TTC549 (cell line): ENCODE data around the gene RNASE8.

Experiments
- FAIRE-seq: peaks from 2 replicates; lab custom pipeline; 2012; peaks lifted over from hg19 to GRCh38; lab: Jason Lieb, UNC

Gene RNASE8

DNA sequence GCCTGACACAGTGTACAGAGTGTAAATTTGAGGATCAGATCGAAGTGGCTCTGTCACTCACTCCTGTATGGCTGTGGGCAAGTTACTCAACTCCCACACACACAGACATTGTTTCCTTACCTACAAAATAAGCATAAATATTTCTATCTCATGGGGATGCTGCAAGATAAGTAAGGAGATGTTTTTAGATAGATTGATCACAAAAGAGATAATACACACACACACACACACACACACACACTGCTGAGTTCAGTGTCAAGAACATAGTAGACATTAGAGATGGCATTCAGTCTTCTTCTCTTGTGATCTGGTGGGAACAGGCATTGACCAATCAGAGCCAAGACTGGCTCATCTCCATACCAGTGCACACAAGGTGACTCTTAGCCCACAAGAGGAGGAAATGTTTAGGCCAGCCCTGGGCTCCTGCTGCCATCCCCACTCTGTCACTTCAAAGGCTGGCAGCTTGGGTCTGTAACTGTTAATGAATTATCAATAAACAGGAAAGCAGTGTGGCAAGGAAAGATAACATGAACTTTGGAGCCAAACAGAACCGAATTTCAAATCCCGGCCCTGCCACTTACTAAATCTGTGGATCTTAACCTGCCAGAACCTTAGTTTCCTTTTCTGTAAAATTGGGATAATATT, 3.4 kb upstream of the RNASE8 start:
- FAIRE-seq: no peak

GRCh38 chr14:21054768-21055145, 2.9 kb upstream of the RNASE8 start:
- no peak for FAIRE-seq

DNA sequence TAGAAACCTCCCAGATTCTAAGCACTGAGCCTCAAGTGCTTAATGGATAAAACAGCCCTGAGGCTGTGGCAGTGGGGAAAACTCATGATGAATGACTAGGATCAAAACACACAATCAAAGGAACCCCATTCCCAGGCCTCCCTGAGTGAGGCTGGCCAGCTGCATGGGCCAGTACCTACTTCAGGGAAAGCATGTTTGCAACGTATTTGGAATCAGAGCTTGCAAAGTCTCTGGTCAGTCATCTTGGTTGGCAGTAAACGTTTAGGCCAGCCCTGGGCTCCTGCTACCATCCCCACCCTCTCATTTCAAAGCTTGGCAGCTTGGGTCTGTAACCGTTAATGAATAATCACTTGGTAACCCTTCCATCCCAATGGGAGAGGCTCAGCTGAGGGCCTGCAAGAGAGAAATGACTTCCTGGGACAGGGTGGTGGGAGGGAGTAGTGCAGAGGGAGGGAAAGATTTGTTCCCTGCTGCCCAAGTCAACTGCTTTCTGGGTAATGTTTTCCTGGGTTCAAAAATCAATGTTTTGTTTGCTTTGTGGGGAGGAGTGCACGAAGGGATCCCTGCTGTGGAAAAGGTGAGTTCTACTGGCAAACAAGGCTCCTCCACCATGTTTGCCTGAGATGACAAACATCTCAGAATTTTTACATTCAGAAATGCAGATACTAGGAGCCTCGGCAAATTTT, 2.0 kb upstream of the RNASE8 start:
- no peak for FAIRE-seq

- FAIRE-seq: no peak
These were observed 980 bp upstream of the RNASE8 start for GRCh38 chr14:21056520-21057163.

DNA sequence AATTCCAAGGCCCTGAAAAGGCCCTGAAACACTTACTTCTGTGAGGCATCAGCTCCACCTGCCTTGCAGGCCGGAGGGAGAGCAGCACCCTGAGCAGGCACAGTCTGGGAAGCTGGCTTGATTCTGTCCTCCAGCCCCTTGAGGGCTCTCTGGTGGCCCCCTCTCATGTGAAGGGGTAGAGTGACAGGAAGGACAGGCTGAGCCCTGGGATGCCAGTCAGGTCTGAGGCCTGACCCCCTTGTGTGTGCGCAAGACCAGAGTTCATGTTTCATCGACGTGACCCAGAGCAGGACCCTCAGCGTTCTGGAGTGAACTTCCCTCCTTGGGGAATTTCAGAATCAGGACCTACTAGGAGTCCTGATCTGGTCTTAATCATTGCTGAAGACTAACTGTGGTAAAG, 1.3 kb downstream of the RNASE8 start:
- no peak for FAIRE-seq

DNA sequence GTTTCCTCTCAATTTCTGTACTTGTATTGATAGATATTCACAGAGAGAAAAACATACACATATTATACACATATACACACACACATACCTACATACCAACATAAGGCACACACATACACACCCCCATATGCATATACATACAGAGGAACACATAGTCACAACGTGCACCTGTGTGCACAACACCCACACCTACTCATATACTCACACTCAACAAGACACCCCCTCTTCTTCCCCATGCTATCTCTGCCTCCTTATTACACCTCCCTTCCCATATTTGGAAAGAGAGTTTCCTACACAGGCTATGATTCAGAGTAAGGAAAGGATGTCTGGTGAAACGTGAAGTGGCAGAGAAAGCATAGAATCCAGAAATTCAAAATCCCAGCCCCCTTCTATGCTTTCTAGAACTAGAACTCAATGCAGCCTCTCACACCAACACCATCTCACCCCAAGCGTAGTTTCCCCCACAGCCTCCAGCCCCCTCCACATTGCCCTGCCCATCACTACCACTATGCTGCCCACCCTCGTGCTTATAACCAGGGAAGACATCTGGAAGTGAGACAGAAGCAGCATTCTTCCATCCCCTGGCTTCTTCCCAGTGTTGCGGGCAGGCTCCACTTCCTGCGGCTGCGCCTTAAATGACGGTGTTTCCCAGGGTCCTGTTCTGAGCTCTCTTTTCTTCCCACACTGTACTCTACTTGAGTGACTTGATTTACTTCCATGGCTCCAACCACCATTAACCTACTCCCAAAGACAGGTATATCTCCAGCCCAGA, 2.4 kb downstream of the RNASE8 start:
- FAIRE-seq: no peak

DNA sequence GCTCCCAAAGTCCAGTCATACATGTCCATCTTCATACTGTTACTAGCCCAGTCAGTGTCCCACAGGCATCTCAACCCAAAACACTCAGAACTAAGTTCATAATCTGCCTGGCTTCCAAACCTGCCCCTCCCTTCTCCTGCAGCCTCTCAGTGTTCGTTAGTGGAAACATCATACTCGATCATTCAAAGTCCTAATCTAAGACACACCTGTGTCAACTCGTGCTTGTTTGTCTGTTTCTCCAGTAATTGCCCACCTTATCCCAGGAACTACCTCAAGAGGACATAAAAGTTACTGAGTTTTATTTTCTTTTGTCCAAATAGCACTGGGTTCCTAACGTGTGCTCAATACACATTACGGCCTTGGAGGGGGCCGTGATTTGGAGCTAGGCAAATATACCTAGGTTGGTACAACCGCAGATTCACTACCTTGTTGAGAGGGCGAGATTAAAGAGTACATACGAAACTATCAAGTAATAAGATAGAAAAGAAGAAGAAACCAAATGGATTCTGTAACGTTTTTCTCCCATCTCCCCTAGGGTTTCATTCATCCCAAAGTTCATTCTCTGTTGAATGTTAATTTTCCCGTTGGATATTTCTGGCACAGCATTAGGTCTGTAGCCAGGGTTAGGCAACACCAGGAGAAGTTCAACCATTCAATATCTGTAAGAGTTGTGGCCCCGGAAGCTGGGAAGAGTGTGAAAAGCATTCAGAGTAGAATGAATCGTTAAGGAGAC, 3.2 kb downstream of the RNASE8 start:
- FAIRE-seq: no peak

DNA sequence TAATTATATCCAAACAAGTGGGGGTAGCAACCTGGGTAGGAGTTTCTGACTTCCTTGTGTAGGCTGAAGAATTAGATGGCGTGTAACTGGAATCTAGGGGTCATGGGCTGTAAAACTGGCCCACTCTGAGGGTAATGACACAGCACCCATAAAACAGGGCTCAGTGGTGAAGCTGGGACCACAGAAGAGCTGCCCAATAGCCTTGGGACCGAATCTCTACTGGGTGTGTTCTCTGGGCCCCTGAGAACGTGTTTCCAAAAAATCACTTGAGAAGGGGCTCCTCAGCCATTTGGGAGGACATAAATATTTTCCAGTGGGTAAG, 3.7 kb downstream of the RNASE8 start:
- no peak for FAIRE-seq

GRCh38 chr14:21063479-21063878, 5.9 kb downstream of the RNASE8 start:
- FAIRE-seq: no peak

DNA sequence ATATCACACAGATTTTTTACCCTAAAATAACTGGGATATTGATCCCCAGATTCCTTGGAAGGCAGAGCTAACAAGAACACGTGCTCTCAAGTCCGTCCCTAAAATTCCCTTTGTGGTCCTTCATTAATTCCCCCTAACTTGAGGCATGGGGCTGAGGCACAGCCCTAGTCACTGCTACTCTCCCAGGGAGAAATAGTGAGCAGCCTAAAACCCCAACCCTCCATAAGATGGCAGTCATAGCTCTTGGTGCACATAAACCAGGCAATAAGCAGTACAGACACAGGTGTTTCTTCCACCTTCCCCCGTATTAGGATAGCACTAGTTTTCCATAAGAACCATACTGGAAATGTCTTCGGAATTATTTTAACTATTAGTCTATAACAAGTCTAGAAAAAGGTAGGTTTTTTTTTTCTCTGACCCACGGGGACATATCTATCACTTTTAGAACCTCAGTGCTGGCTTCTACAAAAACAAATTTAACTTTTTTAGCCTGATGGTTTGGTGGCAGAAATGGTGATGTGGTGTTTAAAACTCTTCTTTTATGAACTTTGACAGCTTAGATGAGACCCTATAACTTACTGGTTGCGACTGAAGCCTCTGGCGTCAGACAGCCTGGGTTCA, 9.4 kb downstream of the RNASE8 start:
- FAIRE-seq: no peak

DNA sequence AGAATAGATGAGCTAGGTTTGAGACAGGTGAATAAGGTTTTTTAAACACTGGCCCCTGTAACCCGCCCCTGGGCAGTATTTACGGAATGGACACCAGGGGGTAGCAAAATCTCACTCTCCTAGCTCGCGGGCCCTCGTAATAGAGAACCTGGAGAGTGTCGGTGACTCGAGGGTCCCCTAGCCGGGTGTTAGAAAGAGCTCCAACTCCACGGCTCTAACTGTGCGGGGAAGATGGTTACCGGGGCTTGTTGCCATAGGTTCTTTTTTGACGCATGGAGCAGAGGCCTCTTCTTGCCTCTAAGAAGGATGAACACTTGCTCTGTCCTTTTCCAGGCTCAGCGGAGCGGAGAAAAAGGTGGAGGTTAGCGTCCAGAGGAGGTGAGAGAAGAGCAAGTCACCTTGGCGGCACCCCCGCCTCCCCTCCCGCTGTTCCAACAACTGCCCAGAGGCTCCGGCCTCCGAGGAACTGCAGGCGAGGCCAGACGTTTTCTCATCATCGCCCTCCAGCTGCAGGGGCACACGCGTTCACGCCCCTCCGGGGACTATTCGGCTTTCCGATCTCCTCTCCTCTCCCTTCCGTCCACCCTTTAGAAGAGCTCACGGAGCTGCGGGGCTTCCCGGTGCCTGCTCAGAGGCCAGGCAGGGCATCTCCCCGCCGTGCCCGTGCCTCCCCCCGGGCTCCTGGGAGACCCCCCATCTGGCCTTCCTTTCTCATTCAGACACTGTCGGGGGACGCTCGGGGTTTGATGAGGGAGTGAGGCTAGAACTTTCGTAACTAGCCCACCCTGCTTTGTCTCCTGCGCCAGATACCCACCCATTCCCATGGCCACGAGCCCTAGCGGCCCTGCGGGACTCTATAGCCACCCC, 11.1 kb downstream of the RNASE8 start:
- FAIRE-seq: no peak

GRCh38 chr14:21069388-21070082, 11.9 kb downstream of the RNASE8 start:
- no peak for FAIRE-seq

GRCh38 chr14:21070083-21070609, 12.5 kb downstream of the RNASE8 start, which contains the start of gene ARHGEF40:
TSS of gene ARHGEF40 (plus strand) at chr14:21070304. CDS start at chr14:21070397, 93 bp downstream.
- FAIRE-seq: no peak

- no peak for FAIRE-seq
These were observed 13.1 kb downstream of the RNASE8 start for GRCh38 chr14:21070610-21071224.

DNA sequence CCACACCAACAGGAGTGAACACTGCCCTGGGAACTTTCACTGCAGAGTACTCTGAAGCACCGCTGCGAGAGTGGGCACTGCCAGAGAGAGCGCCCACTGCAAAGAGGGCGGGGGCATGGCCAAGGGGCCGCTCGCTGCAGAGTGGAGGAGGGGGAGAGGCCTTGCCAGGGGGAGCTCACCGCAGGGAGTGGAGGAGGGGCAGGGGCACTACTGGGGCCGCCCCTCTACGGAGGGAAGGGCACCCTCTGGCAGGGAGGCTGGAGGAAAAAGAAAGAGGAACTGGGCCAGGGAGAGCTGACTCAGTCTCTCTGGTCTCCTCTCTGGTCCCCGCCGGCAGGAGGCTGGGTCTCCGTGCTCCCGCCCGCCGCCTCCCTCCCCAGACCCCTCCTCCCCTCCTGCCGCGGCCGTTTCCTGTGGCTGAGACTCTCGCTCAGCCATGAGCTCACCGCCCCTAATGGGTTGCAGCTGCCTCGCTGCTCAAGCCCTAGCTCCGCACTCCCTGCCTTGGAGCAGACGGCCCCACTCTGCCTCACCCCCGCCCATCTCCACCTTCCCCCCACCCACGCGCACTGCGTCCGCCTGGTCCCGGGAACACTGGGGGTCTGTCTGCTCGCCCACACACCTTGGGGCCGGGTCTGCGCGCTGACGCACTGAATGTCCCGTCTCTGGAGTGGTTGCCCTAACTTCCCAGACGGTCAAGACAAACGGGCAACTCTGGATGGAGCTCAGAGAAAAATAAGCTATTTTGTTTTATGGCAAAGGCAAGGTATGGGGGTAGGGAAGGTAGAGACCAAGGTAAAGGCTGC, 13.8 kb downstream of the RNASE8 start:
- FAIRE-seq: no peak

- FAIRE-seq: no peak
These were observed 14.4 kb downstream of the RNASE8 start for GRCh38 chr14:21072031-21072473.

GRCh38 chr14:21072781-21073339, 15.2 kb downstream of the RNASE8 start:
- no peak for FAIRE-seq

GRCh38 chr14:21073921-21074320, 16.3 kb downstream of the RNASE8 start:
- no peak for FAIRE-seq
